IMR-90 (cell line): ENCODE measurements around the gene HES7. TPM values are rescaled to one million over a fixed set of nuclear protein-coding genes. Genes with fewer than 3 reads are reported as not detected.

Experiments
- ATAC-seq: fragments of 200-7000 bp; cut with Tn5 transposase; 2 replicates; pipeline ENCODE4 v1.9.1; 2020; ENCODE audit warnings: low read depth, mild to moderate bottlenecking, moderate library complexity
- BruUV-seq: library from RNA; stranded (reverse); fragments of 400-500 nt; replicated peaks from 2 replicates; lab custom pipeline; 2021; lab: Mats Ljungman, UMichigan
- CTCF ChIA-PET: fragments of 300-600 bp; formaldehyde crosslinking; extraction: SDS; loops from one replicate; lab custom pipeline; 2021; ENCODE audit warnings: antibody characterized with exemption; lab: Yijun Ruan, JAX
- POLR2A ChIA-PET: fragments of 300-600 bp; sonication (Branson Sonifier 250); formaldehyde crosslinking; loops from one replicate; lab custom pipeline; 2022; ENCODE audit warnings: antibody characterized with exemption; ENCODE audit not compliant: unreplicated experiment; lab: Charles Lee
- DNase-seq: peaks from one replicate; pipeline ENCODE4 v3.0.0; 2013
- H2AFZ ChIP-seq: replicated peaks from 2 replicates; pipeline ENCODE3; 2013; ENCODE audit warnings: low read length, mild to moderate bottlenecking; ENCODE audit not compliant: poor library complexity
- H2AK5ac ChIP-seq: 2 replicates; pipeline ENCODE4 v1.6.1; 2013; ENCODE audit warnings: low read depth, low read length, inconsistent platforms
- H2AK9ac ChIP-seq: replicated peaks from 2 replicates; pipeline ENCODE3; 2013; ENCODE audit warnings: mild to moderate bottlenecking, low read depth, low read length, moderate library complexity; ENCODE audit not compliant: poor library complexity
- H2BK120ac ChIP-seq: 2 replicates; pipeline ENCODE4 v1.6.1; 2013; ENCODE audit warnings: low read depth, low read length, inconsistent platforms
- H2BK15ac ChIP-seq: 3 replicates; pipeline ENCODE4 v1.6.1; 2013; ENCODE audit warnings: low read depth, low read length, inconsistent platforms
- H2BK20ac ChIP-seq: 2 replicates; pipeline ENCODE4 v1.6.1; 2013; ENCODE audit warnings: low read depth, mild to moderate bottlenecking, inconsistent platforms, low read length, moderate library complexity
- H2BK5ac ChIP-seq: 2 replicates; pipeline ENCODE4 v1.6.1; 2013; ENCODE audit warnings: mild to moderate bottlenecking, low read depth, low read length, inconsistent platforms; ENCODE audit not compliant: poor library complexity, severe bottlenecking
- H3K14ac ChIP-seq: replicated peaks from 2 replicates; pipeline ENCODE4 v1.6.1; 2013; ENCODE audit warnings: low read depth, low read length, inconsistent platforms
- H3K18ac ChIP-seq: 2 replicates; pipeline ENCODE4 v1.6.1; 2013; ENCODE audit warnings: low read depth, low read length, control low read depth
- H3K23ac ChIP-seq: 2 replicates; pipeline ENCODE4 v1.6.1; 2013; ENCODE audit warnings: low read depth, low read length, inconsistent platforms
- H3K27ac ChIP-seq: 2 replicates; pipeline ENCODE4 v1.5.1; 2013; ENCODE audit warnings: mild to moderate bottlenecking, control low read depth, low read length; ENCODE audit not compliant: insufficient read depth
- H3K27me3 ChIP-seq: 2 replicates; pipeline ENCODE4 v1.6.1; 2013; ENCODE audit warnings: low read length; ENCODE audit not compliant: control insufficient read depth, insufficient read depth
- H3K36me3 ChIP-seq: 2 replicates; pipeline ENCODE4 v1.6.1; 2013; ENCODE audit warnings: low read length, mixed read lengths; ENCODE audit not compliant: control insufficient read depth, insufficient read depth
- H3K4ac ChIP-seq: 2 replicates; pipeline ENCODE4 v1.6.1; 2013; ENCODE audit warnings: low read depth, low read length, inconsistent platforms
- H3K4me1 ChIP-seq: 2 replicates; pipeline ENCODE4 v1.6.1; 2013; ENCODE audit warnings: low read length, mixed read lengths; ENCODE audit not compliant: control insufficient read depth, insufficient read depth
- H3K4me2 ChIP-seq: 2 replicates; pipeline ENCODE4 v1.6.1; 2013; ENCODE audit warnings: low read depth, mild to moderate bottlenecking, control low read depth, low read length, moderate library complexity
- H3K4me3 ChIP-seq: 2 replicates; pipeline ENCODE4 v1.5.1; 2013; ENCODE audit warnings: low read depth, mild to moderate bottlenecking, control low read depth, low read length, moderate library complexity; ENCODE audit not compliant: insufficient read depth
- H3K56ac ChIP-seq: 2 replicates; pipeline ENCODE4 v1.6.1; 2013; ENCODE audit warnings: low read length, inconsistent platforms; ENCODE audit not compliant: insufficient read depth; ENCODE audit errors: extremely low read depth
- H3K79me1 ChIP-seq, 2 experiments: 2 replicates each; pipeline ENCODE4 v1.6.1; 2013; ENCODE audit warnings: low read length in 2 of 2, inconsistent platforms in 1 of 2, low read depth in 1 of 2
- H3K9ac ChIP-seq: 2 replicates; pipeline ENCODE4 v1.6.1; 2013; ENCODE audit warnings: low read depth, low read length, control low read depth
- H3K9me1 ChIP-seq: 2 replicates; pipeline ENCODE4 v1.6.1; 2013; ENCODE audit warnings: low read length, inconsistent platforms; ENCODE audit not compliant: insufficient read depth
- H3K9me3 ChIP-seq: 2 replicates; pipeline ENCODE4 v1.6.1; 2013; ENCODE audit warnings: low read length; ENCODE audit not compliant: control insufficient read depth, insufficient read depth
- H4K20me1 ChIP-seq: 2 replicates; pipeline ENCODE4 v1.6.1; 2013; ENCODE audit warnings: low read length, inconsistent platforms; ENCODE audit not compliant: insufficient read depth
- H4K5ac ChIP-seq: 2 replicates; pipeline ENCODE4 v1.6.1; 2013; ENCODE audit warnings: mild to moderate bottlenecking, low read depth, low read length, control low read depth
- H4K8ac ChIP-seq, 2 experiments: 2 replicates each; pipeline ENCODE4 v1.6.1; 2013; ENCODE audit warnings: low read depth in 2 of 2, low read length in 2 of 2, control low read depth in 1 of 2, inconsistent platforms in 1 of 2
- H4K91ac ChIP-seq: 2 replicates; pipeline ENCODE4 v1.6.1; 2013; ENCODE audit warnings: low read depth, low read length, inconsistent platforms; ENCODE audit not compliant: insufficient read depth
- BHLHE40 ChIP-seq: fragments of 150-350 bp; IDR thresholded peaks from 2 replicates; pipeline ENCODE4 v1.6.1; 2016; ENCODE audit warnings: mild to moderate bottlenecking, low read depth, low read length
- CEBPB ChIP-seq: IDR thresholded peaks from 2 replicates; pipeline ENCODE4 v1.6.1; 2012; ENCODE audit warnings: low read depth, low read length, improper control_type of control experiment
- CTCF ChIP-seq: conservative IDR thresholded peaks from 2 replicates; pipeline ENCODE4 v1.5.1; 2012; ENCODE audit warnings: mild to moderate bottlenecking, low read depth, low read length, improper control_type of control experiment
- ELK1 ChIP-seq: fragments of 150-350 bp; IDR thresholded peaks from 2 replicates; pipeline ENCODE4 v1.6.1; 2016; ENCODE audit warnings: low read depth, mild to moderate bottlenecking, low read length, moderate library complexity, borderline replicate concordance
- MAFK ChIP-seq: IDR thresholded peaks from 2 replicates; pipeline ENCODE4 v1.6.1; 2012; ENCODE audit warnings: low read depth, low read length, improper control_type of control experiment
- MAZ ChIP-seq: IDR thresholded peaks from 2 replicates; pipeline ENCODE4 v1.6.1; 2012; ENCODE audit warnings: low read depth, mild to moderate bottlenecking, low read length, improper control_type of control experiment, moderate library complexity, borderline replicate concordance
- MXI1 ChIP-seq: IDR thresholded peaks from 2 replicates; pipeline ENCODE4 v1.6.1; 2012; ENCODE audit warnings: low read depth, mild to moderate bottlenecking, low read length, moderate library complexity, borderline replicate concordance
- NFE2L2 ChIP-seq: fragments of 150-350 bp; IDR thresholded peaks from 2 replicates; pipeline ENCODE4 v1.6.1; 2016; ENCODE audit warnings: low read depth, mild to moderate bottlenecking, low read length
- POLR2A ChIP-seq: IDR thresholded peaks from 2 replicates; pipeline ENCODE4 v1.6.1; 2012; ENCODE audit warnings: mild to moderate bottlenecking, low read depth, low read length
- RAD21 ChIP-seq: IDR thresholded peaks from 2 replicates; pipeline ENCODE4 v1.6.1; 2012; ENCODE audit warnings: low read length, improper control_type of control experiment
- RFX5 ChIP-seq: IDR thresholded peaks from 2 replicates; pipeline ENCODE4 v1.8.0; 2012; ENCODE audit warnings: low read depth, mild to moderate bottlenecking, low read length, moderate library complexity
- SMC3 ChIP-seq: fragments of 150-350 bp; IDR thresholded peaks from 2 replicates; pipeline ENCODE4 v1.6.1; 2016; ENCODE audit warnings: low read depth, mild to moderate bottlenecking, antibody characterized with exemption, low read length, moderate library complexity
- USF2 ChIP-seq: fragments of 150-350 bp; IDR thresholded peaks from 2 replicates; pipeline ENCODE4 v1.6.1; 2017; ENCODE audit warnings: mild to moderate bottlenecking, antibody characterized with exemption, low read length, low read depth
- WGBS, 2 experiments: methylation state at CpG; one replicate each; pipeline versions ENCODE4 v1.1.5 to v1.1.7; 2013; ENCODE audit warnings: missing lambda C conversion rate in 2 of 2; ENCODE audit not compliant: insufficient read length in 1 of 2; ENCODE audit errors: extremely low coverage in 2 of 2; 5-methylcytosine and 5-hydroxymethylcytosine counted together
- dilution Hi-C: fragments of 300-500 bp; cut with HindIII; formaldehyde crosslinking; loops from one replicate; pipeline ENCODE4 v1.14.3; 2018; ENCODE audit warnings: low sequenced_read_pairs; ENCODE audit not compliant: unreplicated experiment
- in situ Hi-C: fragments of 300-500 bp; cut with MboI; formaldehyde crosslinking; loops from 3 replicates; pipeline ENCODE4 v1.14.3; 2019; ENCODE audit warnings: low sequenced_read_pairs, inconsistent platforms, mixed read lengths
- intact Hi-C: fragments of 100-400 bp; cut with micrococcal nuclease; formaldehyde crosslinking; loops from 2 replicates; pipeline ENCODE4 v1.10.0; 2022
- polyA plus RNA-seq, 3 experiments: library from polyadenylated mRNA; depleted of rRNA; stranded (reverse); fragments of >200 nt; gene quantifications; 2 replicates each; pipeline ENCODE4 v1.2.3, GENCODE V29; 2012; ENCODE audit warnings: low replicate concordance in 1 of 3
- total RNA-seq: library from RNA; depleted of rRNA; stranded (reverse); fragments of >200 nt; gene quantifications from 2 replicates; pipeline ENCODE4 v1.2.3, GENCODE V29; 2012

The HES7 gene
- total and polyA plus RNA-seq, 2 of the 4 experiments (the other 2 are of a cell fraction) = 0.43 TPM; not detected in 1

- peaks cover 23% of the 10 kb centered on the region for H3K4me1 ChIP-seq
- WGBS, 2 experiments = no CpG with 5 or more reads among the region's 22 CpGs
- H2AK9ac ChIP-seq = peak overlapping the region; percentile 74
- H3K79me1 ChIP-seq = peaks cover 3 to 42% of the 10 kb centered on the region in 2 experiments; a peak in 2 of 4 replicates
- H2AFZ ChIP-seq = peak overlapping the region; percentile 73
- H3K4me3 ChIP-seq = no peak overlapping the region
- H3K36me3 ChIP-seq = peaks cover 13% of the 10 kb centered on the region
- peak overlapping the region; percentile 41; the same call in 1 of the 2 replicates for H2AK5ac ChIP-seq
- H3K9me3 ChIP-seq = no peaks in the 10 kb centered on the region
- in situ Hi-C loops = loop anchor here (25.0 kb wide), 1 partner anchor 917 kb away; the partner anchor contains the start of genes DVL2, GABARAP and PHF23
- peak overlapping the region in 1 of 2 experiments; percentile 88; a peak in 2 of 4 replicates for H4K8ac ChIP-seq
- H3K23ac ChIP-seq = peak overlapping the region; percentile 66; the same call in 1 of the 2 replicates
- no TSS peak for BruUV-seq
- DNase-seq (peak; percentile 98), ATAC-seq (peak; percentile 33)
- peaks cover 13% of the 10 kb centered on the region for H4K20me1 ChIP-seq
- peak overlapping the region; percentile 80 for H3K4ac ChIP-seq
- no peaks in the 10 kb centered on the region for H3K27me3 ChIP-seq
- peak overlapping the region; percentile 69 for H2BK120ac ChIP-seq
- H2BK20ac ChIP-seq = peak overlapping the region; percentile 46; the same call in 1 of the 2 replicates
- peak overlapping the region; percentile 19; the same call in 1 of the 2 replicates for H3K9ac ChIP-seq
- CTCF ChIA-PET = no interaction called here
- peak overlapping the region; percentile 54 for H3K18ac ChIP-seq
- POLR2A ChIA-PET = interaction anchor here (1.2 kb wide), 1 partner anchor 19 kb away, joined by 4 read pairs; no protein-coding TSS in a partner anchor
- intact Hi-C loops = no loop called here
- H3K4me2 ChIP-seq = peak overlapping the region; percentile 68
- H4K91ac ChIP-seq = peak overlapping the region; percentile 58
- peaks cover 22% of the 10 kb centered on the region for H3K9me1 ChIP-seq
- H2BK5ac ChIP-seq = peak overlapping the region; percentile 73
- H3K27ac ChIP-seq = peak overlapping the region; percentile 81
- peak overlapping the region; percentile 83 for H3K14ac ChIP-seq
- dilution Hi-C loops = no loop called here
- peak overlapping the region; percentile 80; the same call in 1 of the 3 replicates for H2BK15ac ChIP-seq
- H4K5ac ChIP-seq = peak overlapping the region; percentile 11; the same call in 1 of the 2 replicates
- H3K56ac ChIP-seq = peak overlapping the region; percentile 53; the same call in 1 of the 2 replicates
- TF ChIP-seq ELK1 (no peak), MAZ (peak; percentile 99), POLR2A (peak; percentile 81), RAD21 (0 out of 2 replicates have a peak, but pooled peaks have one; percentile 5), SMC3 (no peak), MAFK (no peak), RFX5 (no peak), USF2 (0 out of 2 replicates have a peak, but pooled peaks have one; percentile 27), NFE2L2 (0 out of 2 replicates have a peak, but pooled peaks have one; percentile 11), CEBPB (no peak), MXI1 (peak; percentile 82), BHLHE40 (peak; percentile 77), CTCF (no peak)
Observed at GRCh38 chr17:8153957-8154607, 30.2 kb upstream of the HES7 start.
